HG02642 (cell line): ENCODE measurements around the gene ATXN10.

Source experiments
- ATAC-seq: cut with Tn5 transposase; IDR thresholded peaks from one replicate; pipeline ENCODE4 v1.9.1; 2021; ENCODE audit warnings: mild to moderate bottlenecking; ENCODE audit not compliant: unreplicated experiment, poor library complexity

The ATXN10 gene

GRCh38 chr22:45752036-45752435, 80.4 kb downstream of the ATXN10 start:
- ATAC-seq: no peak

- no peak for ATAC-seq
These were observed 83.2 kb downstream of the ATXN10 start for GRCh38 chr22:45754822-45755221.

GRCh38 chr22:45756558-45756957, 84.9 kb downstream of the ATXN10 start:
- ATAC-seq: no peak

GRCh38 chr22:45757068-45757467, 85.4 kb downstream of the ATXN10 start:
- ATAC-seq: no peak

GRCh38 chr22:45757936-45758335, 86.3 kb downstream of the ATXN10 start:
- ATAC-seq: no peak

- ATAC-seq: no peak
These were observed 87.0 kb downstream of the ATXN10 start for GRCh38 chr22:45758603-45759002.

GRCh38 chr22:45760682-45761081, 89.0 kb downstream of the ATXN10 start:
- no peak for ATAC-seq

DNA sequence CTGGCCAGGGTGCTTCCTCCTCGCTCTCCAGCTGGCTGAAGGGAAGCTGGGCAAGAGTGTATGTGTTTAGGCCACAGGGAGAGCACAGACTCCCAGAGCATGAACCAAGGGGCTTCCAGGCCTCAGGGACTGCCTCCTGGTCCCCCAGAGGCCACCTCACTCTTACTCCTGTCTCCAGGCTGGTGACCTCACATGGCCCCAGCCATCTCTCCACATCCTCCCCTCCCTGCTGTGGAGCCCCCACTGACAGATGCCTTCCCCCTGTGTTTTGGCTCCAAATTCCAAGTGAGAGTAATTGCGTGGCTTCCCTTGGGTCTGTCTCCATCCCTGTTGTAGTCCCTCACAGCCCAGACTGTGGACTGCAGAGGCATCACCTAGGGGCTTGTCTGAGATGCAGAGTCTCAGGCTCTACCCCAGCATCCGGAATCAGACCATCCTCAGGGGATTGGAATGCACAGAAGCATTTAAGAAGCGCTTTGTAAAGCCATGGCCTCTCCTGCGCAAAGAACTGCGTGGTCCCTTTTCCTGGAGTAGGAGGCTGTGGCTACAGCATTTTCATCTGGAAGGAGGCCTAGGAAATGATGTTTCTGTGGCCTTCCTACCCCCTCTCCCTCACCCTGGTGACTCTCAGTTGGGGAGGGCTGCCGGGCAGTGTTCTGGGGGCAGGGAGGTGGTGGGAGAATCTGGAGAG, 91.1 kb downstream of the ATXN10 start:
- ATAC-seq: no peak

- no peak for ATAC-seq
These were observed 91.6 kb downstream of the ATXN10 start for GRCh38 chr22:45763236-45763624.

GRCh38 chr22:45768490-45768889, 96.9 kb downstream of the ATXN10 start:
- ATAC-seq: no peak

GRCh38 chr22:45769569-45770210, 98.1 kb downstream of the ATXN10 start:
- ATAC-seq: no peak

DNA sequence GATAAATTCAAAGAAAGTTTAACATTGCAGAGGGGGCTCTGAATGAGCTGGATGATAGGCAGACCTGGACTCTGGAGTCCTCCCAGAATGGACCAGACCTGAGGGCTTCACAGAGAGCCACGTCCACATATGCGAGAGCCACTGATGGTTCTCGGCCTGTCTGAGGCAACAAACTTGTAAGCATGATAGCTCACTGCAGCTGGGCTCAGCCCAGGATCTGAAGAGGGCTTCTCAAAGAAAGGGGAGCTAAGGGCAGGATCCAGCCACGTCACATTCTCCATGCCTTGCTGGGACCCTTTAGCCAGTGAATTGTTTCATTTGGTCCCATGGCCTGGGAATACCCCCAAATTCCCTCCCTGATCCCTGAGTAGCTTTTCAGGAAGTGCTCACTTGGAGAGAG, 98.9 kb downstream of the ATXN10 start:
- no peak for ATAC-seq

DNA sequence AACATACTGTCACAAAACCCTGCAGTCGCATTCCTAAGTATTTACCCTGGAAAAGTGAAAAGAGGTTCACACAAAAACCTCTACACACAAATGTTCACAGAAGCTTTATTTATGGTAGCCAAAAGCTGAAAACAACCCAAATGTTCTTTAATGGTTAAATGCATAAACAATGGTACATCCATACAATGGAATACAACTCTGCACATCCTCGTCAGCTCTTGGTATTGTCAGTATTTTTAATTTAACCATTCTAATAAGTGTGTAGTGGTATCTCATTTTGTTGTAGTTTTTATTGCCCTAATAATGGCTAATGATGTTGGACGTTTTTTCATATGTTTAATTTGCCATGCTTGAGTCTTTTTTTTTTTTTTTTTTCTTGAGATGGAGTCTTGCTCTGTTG, 99.4 kb downstream of the ATXN10 start:
- no peak for ATAC-seq

GRCh38 chr22:45771711-45772110, 100.1 kb downstream of the ATXN10 start:
- no peak for ATAC-seq

GRCh38 chr22:45772743-45773142, 101.1 kb downstream of the ATXN10 start:
- no peak for ATAC-seq

DNA sequence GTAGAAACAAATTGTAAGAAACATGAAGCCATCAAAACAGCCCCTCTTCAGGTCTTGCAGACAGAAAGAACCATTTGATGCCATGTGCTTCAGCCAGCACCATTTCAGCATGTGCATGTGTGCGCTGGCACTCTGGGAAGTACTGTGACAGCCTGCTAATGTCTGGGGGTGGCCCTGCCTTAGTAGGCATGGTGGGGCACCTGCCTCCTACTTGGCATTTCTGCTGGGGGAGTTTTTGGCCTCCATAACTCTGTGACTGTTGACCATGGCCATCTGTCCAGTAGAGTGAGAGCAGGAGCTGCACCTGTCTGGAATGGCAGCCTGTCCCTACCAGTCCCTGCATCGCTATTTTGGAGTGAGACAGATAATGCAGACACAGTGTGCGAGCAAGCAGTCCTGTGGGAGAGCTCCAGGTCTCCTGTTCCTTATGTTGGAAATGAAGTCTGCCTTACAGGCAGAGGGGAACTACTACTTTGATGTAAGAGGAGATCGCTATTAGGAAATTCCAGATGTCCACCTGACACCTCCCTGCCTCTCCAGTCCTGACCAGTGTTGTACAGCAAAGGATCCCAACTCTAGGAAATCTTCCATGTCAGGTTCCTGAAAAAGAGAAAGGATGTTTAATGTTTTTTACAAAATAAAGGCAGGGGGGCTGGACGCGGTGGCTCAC, 102.5 kb downstream of the ATXN10 start:
- ATAC-seq: no peak

DNA sequence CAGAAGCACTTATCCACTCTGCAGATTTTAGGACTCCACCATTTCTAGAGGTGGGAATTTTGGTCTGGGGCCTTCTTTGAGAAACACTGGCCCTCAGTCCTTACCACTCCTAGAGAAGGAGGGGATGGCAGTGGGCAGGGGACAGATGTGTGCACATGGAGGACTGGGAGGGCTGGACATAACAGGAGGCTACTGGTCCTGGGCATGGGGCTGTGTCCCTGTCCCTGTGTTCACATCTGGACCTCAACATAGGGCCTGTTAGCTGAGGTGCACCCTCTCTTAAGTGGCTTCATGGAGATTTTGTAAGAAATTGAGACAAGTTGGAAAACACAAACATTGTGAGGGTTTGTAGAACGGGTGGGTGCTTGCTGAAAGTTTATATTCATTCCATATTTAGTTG, 103.4 kb downstream of the ATXN10 start:
- no peak for ATAC-seq

DNA sequence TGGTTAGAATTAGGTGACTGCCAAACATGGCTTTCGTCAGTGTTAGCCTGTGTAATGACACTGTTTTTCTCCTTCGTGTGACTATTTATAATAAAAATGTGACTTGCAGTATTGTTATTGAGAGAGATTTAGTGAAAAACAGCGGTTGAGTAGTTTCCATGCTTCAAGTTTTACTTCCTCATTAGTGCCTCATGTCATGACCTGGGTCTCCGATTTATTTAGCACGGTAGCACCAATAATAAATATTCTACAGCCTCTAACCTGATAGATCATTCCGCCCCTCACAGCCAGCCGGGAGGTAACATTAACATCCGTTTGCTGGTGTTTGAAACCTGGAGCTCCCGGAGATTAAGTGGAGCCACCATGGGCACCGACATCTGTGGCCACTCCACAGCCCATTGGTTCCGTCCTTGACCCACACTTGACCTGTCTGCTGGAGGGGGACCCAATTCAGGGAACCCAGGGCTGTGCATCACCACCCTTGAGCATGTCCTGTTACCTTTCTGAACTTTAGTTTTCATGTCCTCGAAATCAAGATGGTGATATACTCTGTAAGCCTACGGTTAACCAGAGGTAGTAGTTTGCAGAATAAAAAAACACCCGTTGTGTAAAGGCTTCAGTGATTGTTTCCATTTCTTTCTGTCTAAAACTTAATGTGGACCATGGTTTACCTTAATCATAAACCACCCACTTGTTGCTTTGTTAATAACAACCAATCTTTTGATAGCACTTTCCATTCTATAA, 104.1 kb downstream of the ATXN10 start:
- no peak for ATAC-seq

DNA sequence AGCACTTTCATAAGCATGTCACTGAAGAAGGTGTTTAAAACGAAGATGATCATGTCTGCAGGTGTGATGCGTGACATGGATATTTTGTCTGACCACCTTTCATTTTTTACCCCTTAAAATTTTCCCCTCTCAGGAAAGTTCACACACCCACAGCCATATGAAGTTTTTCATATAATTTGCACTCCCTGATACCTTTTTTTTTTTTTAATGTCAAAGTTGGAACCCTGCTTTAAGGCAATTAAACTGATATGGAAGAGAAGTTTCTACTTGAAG, 104.6 kb downstream of the ATXN10 start:
- no peak for ATAC-seq

DNA sequence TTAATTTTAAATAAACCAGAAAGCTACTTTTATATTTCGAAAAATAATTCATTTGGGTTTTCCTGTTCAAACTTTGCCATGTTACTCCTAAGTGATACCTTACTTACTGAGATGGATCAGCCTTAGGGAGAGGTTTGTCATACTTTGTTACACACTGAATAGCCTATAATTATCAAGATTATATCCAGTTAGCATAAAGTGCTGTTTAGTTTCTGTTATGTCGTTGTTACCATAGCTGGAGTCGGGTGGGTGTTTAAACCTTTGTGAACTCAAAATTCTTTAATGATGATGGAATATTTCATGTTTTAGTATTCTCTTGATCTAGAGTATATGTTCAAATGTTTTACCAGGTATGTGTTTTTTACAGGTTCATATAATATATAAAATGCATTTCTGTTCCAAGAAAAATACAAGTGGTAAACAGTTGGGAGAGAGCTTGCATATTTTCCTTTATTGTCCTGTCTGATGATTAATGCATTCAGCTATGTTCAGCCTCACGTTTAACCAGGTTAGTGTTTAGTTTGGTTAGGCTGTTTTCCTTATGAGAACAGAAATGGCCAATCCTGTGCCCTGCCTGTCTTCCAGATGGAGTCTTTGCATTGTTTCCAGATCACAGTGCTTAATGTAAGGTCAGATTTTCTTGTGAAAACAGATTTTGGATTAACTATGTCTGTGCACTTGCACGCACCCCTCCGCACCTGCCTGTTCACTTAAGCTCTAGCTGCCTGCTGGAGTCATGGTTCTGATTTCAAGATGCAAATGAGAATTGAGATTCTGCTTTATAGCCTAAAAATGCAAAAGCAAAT, 105.6 kb downstream of the ATXN10 start:
- ATAC-seq: no peak
